Progenitor cell of endocrine pancreas (in vitro differentiated cells): ENCODE data around the gene C11orf97. TPM values are rescaled to one million over a fixed set of nuclear protein-coding genes. Genes with fewer than 3 reads are reported as not detected.
"Not testable (repeated sequence)": the region's sequence is repeated elsewhere in the genome, so short reads cannot be mapped to it uniquely, and the experiment has no call there.

Experiments used
- DNase-seq: peaks from one replicate; pipeline ENCODE4 v3.0.0; 2021; ENCODE audit warnings: low spot score; ENCODE audit not compliant: unreplicated experiment
- H3K27ac Mint-ChIP-seq: 2 replicates; pipeline ENCODE4 v1.8.0; 2021; ENCODE audit warnings: mild to moderate bottlenecking, moderate library complexity, mixed read lengths
- H3K27me3 Mint-ChIP-seq: 2 replicates; pipeline ENCODE4 v1.8.0; 2021; ENCODE audit warnings: mixed read lengths
- H3K36me3 Mint-ChIP-seq: 2 replicates; pipeline ENCODE4 v1.8.0; 2022; ENCODE audit warnings: mixed read lengths; ENCODE audit not compliant: insufficient read depth
- H3K4me1 Mint-ChIP-seq: 2 replicates; pipeline ENCODE4 v1.8.0; 2021; ENCODE audit warnings: low read depth, mixed read lengths
- H3K4me3 Mint-ChIP-seq: 2 replicates; pipeline ENCODE4 v1.8.0; 2021; ENCODE audit warnings: low read depth, mild to moderate bottlenecking, moderate library complexity, mixed read lengths
- H3K9me3 Mint-ChIP-seq: 2 replicates; pipeline ENCODE4 v1.8.0; 2021; ENCODE audit warnings: low read depth, mixed read lengths
- CTCF ChIP-seq: fragments of 200-600 bp; sonication (generic); IDR thresholded peaks from one replicate; pipeline ENCODE4 v1.5.0; 2021; ENCODE audit warnings: antibody characterized with exemption, mild to moderate bottlenecking; ENCODE audit not compliant: unreplicated experiment
- total RNA-seq: library from RNA; stranded (reverse); gene quantifications from 2 replicates; pipeline ENCODE4 v1.2.1, GENCODE V29; 2021

The C11orf97 gene
- total RNA-seq, 1 donor from 2014 or later: not detected

GRCh38 chr11:94553938-94554337 lies 41.7 kb downstream of the C11orf97 start:
- peaks cover 7% of the 10 kb centered on the region for H3K27me3 Mint-ChIP-seq
- no peaks in the 10 kb centered on the region for H3K9me3 Mint-ChIP-seq
- H3K36me3 Mint-ChIP-seq: no peaks in the 10 kb centered on the region
- H3K4me1 Mint-ChIP-seq: peaks cover 4% of the 10 kb centered on the region
- H3K4me3 Mint-ChIP-seq: no peak overlapping the region
- no peak for TF ChIP-seq CTCF
- no peak for DNase-seq
- H3K27ac Mint-ChIP-seq: no peak overlapping the region

DNA sequence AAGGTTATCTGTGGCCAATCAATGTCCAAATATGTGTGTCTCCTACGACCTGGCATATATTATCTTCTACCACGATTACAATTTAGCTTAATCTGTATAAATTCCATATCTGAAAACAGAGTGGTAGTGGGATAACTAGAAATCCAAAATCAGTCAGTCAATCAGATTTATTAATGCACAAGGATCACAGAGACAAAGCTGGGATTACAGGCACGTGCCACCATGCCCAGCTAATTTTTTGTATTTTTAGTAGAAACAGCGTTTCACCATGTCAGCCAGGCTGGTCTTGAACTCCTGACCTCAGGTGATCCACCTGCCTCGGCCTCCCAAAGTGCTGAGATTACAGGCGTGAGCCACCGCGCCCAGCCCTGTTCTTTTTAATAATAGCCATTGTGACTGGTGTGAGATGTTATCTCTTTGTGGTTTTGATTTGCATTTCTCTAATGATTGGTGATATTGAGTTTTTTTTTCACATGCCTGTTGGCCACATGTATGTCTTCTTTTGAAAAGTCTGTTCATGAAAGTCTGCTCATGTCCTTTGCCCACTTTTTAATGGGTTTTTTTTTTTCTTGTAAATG lies 43.6 kb downstream of the C11orf97 start:
- H3K27ac Mint-ChIP-seq, H3K27me3 Mint-ChIP-seq, H3K4me1 Mint-ChIP-seq, H3K9me3 Mint-ChIP-seq, DNase-seq, H3K4me3 Mint-ChIP-seq, H3K36me3 Mint-ChIP-seq: not testable (repeated sequence)

GRCh38 chr11:94557421-94557820 lies 45.2 kb downstream of the C11orf97 start:
- Mint-ChIP-seq H3K4me1 (peaks cover 4% of the 10 kb centered on the region), H3K9me3 (no peaks in the 10 kb centered on the region), H3K36me3 (no peaks in the 10 kb centered on the region), H3K4me3 (no peak overlapping the region), H3K27ac (no peak overlapping the region), H3K27me3 (no peaks in the 10 kb centered on the region)
- no peak for DNase-seq
- no peak for TF ChIP-seq CTCF

- TF ChIP-seq CTCF: no peak
- DNase-seq: no peak
- H3K27ac Mint-ChIP-seq: no peak overlapping the region
- no peak overlapping the region for H3K4me3 Mint-ChIP-seq
- no peaks in the 10 kb centered on the region for H3K36me3 Mint-ChIP-seq
- peaks cover 8% of the 10 kb centered on the region for H3K4me1 Mint-ChIP-seq
- H3K27me3 Mint-ChIP-seq: no peaks in the 10 kb centered on the region
- H3K9me3 Mint-ChIP-seq: no peaks in the 10 kb centered on the region
Observed at GRCh38 chr11:94557992-94558391, 45.7 kb downstream of the C11orf97 start.

DNA sequence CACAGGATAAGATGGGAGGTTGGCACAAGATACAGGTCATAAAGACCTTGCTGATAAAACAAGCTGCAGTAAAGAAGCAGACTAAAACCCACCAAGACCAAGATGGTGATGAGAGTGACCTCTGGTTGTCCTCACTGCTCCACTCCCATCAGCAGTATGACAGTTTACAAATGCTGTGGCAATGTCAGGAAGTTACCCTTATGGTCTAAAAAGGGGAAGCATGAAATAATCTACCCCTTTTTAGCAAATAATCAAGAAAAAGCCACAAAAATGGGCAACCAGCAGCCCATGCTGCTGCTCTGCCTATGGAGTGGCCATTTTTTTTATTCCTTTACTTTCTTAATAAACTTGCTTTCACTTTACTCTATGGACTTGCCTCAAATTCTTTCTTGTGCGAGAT lies 46.2 kb downstream of the C11orf97 start:
- no peak overlapping the region for H3K4me3 Mint-ChIP-seq
- no peak for TF ChIP-seq CTCF
- no peaks in the 10 kb centered on the region for H3K9me3 Mint-ChIP-seq
- H3K27ac Mint-ChIP-seq: no peak overlapping the region
- no peak for DNase-seq
- no peaks in the 10 kb centered on the region for H3K27me3 Mint-ChIP-seq
- no peaks in the 10 kb centered on the region for H3K36me3 Mint-ChIP-seq
- H3K4me1 Mint-ChIP-seq: peaks cover 10% of the 10 kb centered on the region

- no peak for TF ChIP-seq CTCF
- no peaks in the 10 kb centered on the region for H3K36me3 Mint-ChIP-seq
- H3K4me1 Mint-ChIP-seq: peaks cover 10% of the 10 kb centered on the region
- no peak overlapping the region for H3K27ac Mint-ChIP-seq
- no peaks in the 10 kb centered on the region for H3K9me3 Mint-ChIP-seq
- H3K27me3 Mint-ChIP-seq: no peaks in the 10 kb centered on the region
- H3K4me3 Mint-ChIP-seq: no peak overlapping the region
- no peak for DNase-seq
Observed at GRCh38 chr11:94558932-94559331, 46.7 kb downstream of the C11orf97 start.
